HCT116 (cell line): Measurements from ENCODE around the gene PSMA1. TPM values are rescaled to one million over a fixed set of nuclear protein-coding genes. Genes with fewer than 3 reads are reported as not detected.

Source experiments
- ATAC-seq: fragments of 200-7000 bp; cut with Tn5 transposase; 2 replicates; pipeline ENCODE4 v1.9.1; 2020; ENCODE audit warnings: mild to moderate bottlenecking, moderate library complexity
- BruUV-seq: library from RNA; stranded (reverse); fragments of 400-500 nt; replicated peaks from 2 replicates; lab custom pipeline; 2021; lab: Mats Ljungman, UMichigan
- CTCF ChIA-PET: fragments of 300-600 bp; sonication (Branson Sonifier 250); formaldehyde crosslinking; loops from one replicate; lab custom pipeline; 2021; ENCODE audit warnings: antibody characterized with exemption; lab: Charles Lee
- POLR2A ChIA-PET: fragments of 300-600, 350-600 bp; sonication (Branson Sonifier 250); formaldehyde crosslinking; loops from one replicate; lab custom pipeline; 2021; ENCODE audit warnings: antibody characterized with exemption; lab: Charles Lee
- RAD21 ChIA-PET, 2 experiments: fragments of 300-600 bp; sonication (Branson Sonifier 250); formaldehyde crosslinking; loops; one replicate each; lab custom pipeline; 2023; ENCODE audit warnings: low total read pairs in 2 of 2; ENCODE audit not compliant: uncharacterized antibody in 2 of 2, unreplicated experiment in 2 of 2, low non-redundant PET in 1 of 2; lab: Charles Lee
- DNase-seq: peaks from one replicate; pipeline ENCODE4 v3.0.0-alpha.2; 2010; ENCODE audit warnings: low read depth, low spot score
- H2AFZ ChIP-seq: fragments of 200-600 bp; shearing (Covaris generic), sonication (generic); 2 replicates; pipeline ENCODE4 v1.6.1; 2017; ENCODE audit warnings: low read depth, mixed run types, mixed read lengths, antibody characterized with exemption, low read length; ENCODE audit not compliant: poor library complexity, severe bottlenecking
- H3K27ac ChIP-seq: 2 replicates; pipeline ENCODE4 v1.5.1; 2012; ENCODE audit warnings: low read depth, low read length
- H3K27me3 ChIP-seq: fragments of 200-600 bp; sonication (generic); 2 replicates; pipeline ENCODE4 v1.6.1; 2016; ENCODE audit warnings: mixed run types, low read length, mixed read lengths; ENCODE audit not compliant: insufficient read depth
- H3K36me3 ChIP-seq, 2 experiments: fragments of 200-500 bp in 1 of 2; fragments of 200-600 bp in 1 of 2; sonication (Bioruptor generic) in 1 of 2; sonication (generic) in 1 of 2; 2 replicates each; pipeline versions ENCODE4 v1.5.1 to v1.6.1; 2014 to 2016; ENCODE audit warnings: low read length in 2 of 2, inconsistent platforms in 1 of 2, mixed read lengths in 1 of 2, mixed run types in 1 of 2; ENCODE audit not compliant: insufficient read depth in 2 of 2, control insufficient read depth in 1 of 2
- H3K4me1 ChIP-seq, 2 experiments: fragments of 200-600 bp in 1 of 2; sonication (generic) in 1 of 2; 2 replicates each; pipeline versions ENCODE4 v1.5.1 to v1.6.1; 2012 to 2017; ENCODE audit warnings: low read length in 2 of 2, inconsistent platforms in 1 of 2, mild to moderate bottlenecking in 1 of 2, mixed read lengths in 1 of 2, mixed run types in 1 of 2, moderate library complexity in 1 of 2; ENCODE audit not compliant: insufficient read depth in 2 of 2, control insufficient read depth in 1 of 2
- H3K4me2 ChIP-seq: fragments of 200-600 bp; sonication (generic); 2 replicates; pipeline ENCODE4 v1.6.1; 2017; ENCODE audit warnings: mixed run types, low read length, mixed read lengths
- H3K4me3 ChIP-seq, 2 experiments: fragments of 200-600 bp in 1 of 2; sonication (generic) in 1 of 2; replicated peaks in 1 of 2; 2 replicates each; pipeline ENCODE4 v1.5.1; 2011 to 2016; ENCODE audit warnings: low read length in 2 of 2, control low read depth in 1 of 2, low read depth in 1 of 2, mild to moderate bottlenecking in 1 of 2, mixed read lengths in 1 of 2, mixed run types in 1 of 2
- H3K79me2 ChIP-seq: fragments of 200-600 bp; sonication (generic); 2 replicates; pipeline ENCODE4 v1.6.1; 2017; ENCODE audit warnings: mild to moderate bottlenecking, mixed run types, low read length, moderate library complexity, mixed read lengths; ENCODE audit not compliant: insufficient read depth
- H3K9ac ChIP-seq: fragments of 200-600 bp; sonication (generic); 2 replicates; pipeline ENCODE4 v1.6.1; 2016; ENCODE audit warnings: low read length, mixed read lengths
- H3K9me2 ChIP-seq: fragments of 200-600 bp; sonication (generic), shearing (Covaris generic); 2 replicates; pipeline ENCODE4 v1.6.1; 2017; ENCODE audit warnings: mixed run types, mild to moderate bottlenecking, moderate library complexity; ENCODE audit not compliant: insufficient read depth
- H3K9me3 ChIP-seq, 2 experiments: fragments of 200-500 bp in 1 of 2; fragments of 200-600 bp in 1 of 2; sonication (Bioruptor generic) in 1 of 2; sonication (generic) in 1 of 2; 2 replicates each; pipeline ENCODE4 v1.6.1; 2014 to 2017; ENCODE audit warnings: low read length in 2 of 2, mixed read lengths in 2 of 2, inconsistent platforms in 1 of 2, low read depth in 1 of 2, mild to moderate bottlenecking in 1 of 2, mixed run types in 1 of 2, moderate library complexity in 1 of 2; ENCODE audit not compliant: control insufficient read depth in 1 of 2, insufficient read depth in 1 of 2
- H4K20me1 ChIP-seq: fragments of 200-600 bp; sonication (generic), shearing (Covaris generic); 2 replicates; pipeline ENCODE4 v1.6.1; 2017; ENCODE audit warnings: mixed run types, mild to moderate bottlenecking, moderate library complexity; ENCODE audit not compliant: insufficient read depth
- CBX3 ChIP-seq: IDR thresholded peaks from 2 replicates; pipeline ENCODE4 v1.6.1; 2012; ENCODE audit warnings: low read depth
- CEBPB ChIP-seq: IDR thresholded peaks from 2 replicates; pipeline ENCODE4 v1.6.1; 2012; ENCODE audit warnings: low read depth
- EGR1 ChIP-seq: IDR thresholded peaks from 2 replicates; pipeline ENCODE4 v1.6.1; 2012; ENCODE audit warnings: low read depth
- ELF1 ChIP-seq: IDR thresholded peaks from 2 replicates; pipeline ENCODE4 v1.6.1; 2012; ENCODE audit warnings: low read depth, borderline replicate concordance
- FOSL1 ChIP-seq: IDR thresholded peaks from 2 replicates; pipeline ENCODE4 v1.6.1; 2012; ENCODE audit warnings: low read depth
- JUND ChIP-seq: IDR thresholded peaks from 2 replicates; pipeline ENCODE4 v1.6.1; 2012
- POLR2A ChIP-seq: IDR thresholded peaks from 2 replicates; pipeline ENCODE4 v1.7.0; 2011; ENCODE audit warnings: borderline replicate concordance; ENCODE audit not compliant: insufficient read depth, insufficient read length; ENCODE audit errors: extremely low read depth
- RAD21 ChIP-seq: IDR thresholded peaks from 2 replicates; pipeline ENCODE4 v1.6.1; 2012; ENCODE audit warnings: low read depth, mild to moderate bottlenecking
- SRF ChIP-seq: IDR thresholded peaks from 2 replicates; pipeline ENCODE4 v1.6.1; 2012; ENCODE audit warnings: low read depth
- ZFX ChIP-seq: fragments of 450-650 bp; IDR thresholded peaks from 2 replicates; pipeline ENCODE4 v1.6.1; 2017
- intact Hi-C: fragments of 100-400 bp; cut with micrococcal nuclease; formaldehyde crosslinking; loops from 2 replicates; pipeline ENCODE4 v1.10.0; 2022
- total RNA-seq: library from RNA; stranded (reverse); gene quantifications from one replicate; pipeline ENCODE4 v1.2.1, GENCODE V29; 2021; ENCODE audit not compliant: unreplicated experiment
- TF ChIP-seq, protein P1 (sequence below): IDR thresholded peaks from 2 replicates; pipeline ENCODE4 v1.6.1; 2012

PSMA1 gene
- total RNA-seq, 1 experiment from 2014 or later: 211 TPM

DNA sequence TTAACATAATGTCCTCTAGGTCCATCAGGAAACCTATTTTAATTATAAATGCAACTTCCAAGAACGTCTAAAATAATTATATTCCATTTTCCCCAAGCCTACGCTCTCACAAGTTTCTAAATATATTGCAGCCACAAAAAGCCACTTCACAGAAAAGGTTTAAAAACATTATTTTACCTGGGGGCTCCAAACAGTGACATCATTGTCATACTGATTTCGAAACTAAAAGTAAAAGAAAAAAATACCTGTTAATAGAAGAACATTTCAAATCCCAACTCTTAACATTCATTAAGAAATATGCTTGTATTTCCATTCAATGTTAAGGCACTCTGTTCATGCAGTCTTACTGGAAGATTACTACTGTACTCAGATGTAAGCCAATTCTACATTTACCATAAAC is 1.4 kb downstream of the PSMA1 start:
- H3K4me3 ChIP-seq: peak overlapping the region; percentile 57 to 95
- intact Hi-C loops: no loop called here
- ChIA-PET POLR2A (no interaction called here), RAD21 (no interaction called here), CTCF (no interaction called here)
- TF ChIP-seq, protein P1, sequence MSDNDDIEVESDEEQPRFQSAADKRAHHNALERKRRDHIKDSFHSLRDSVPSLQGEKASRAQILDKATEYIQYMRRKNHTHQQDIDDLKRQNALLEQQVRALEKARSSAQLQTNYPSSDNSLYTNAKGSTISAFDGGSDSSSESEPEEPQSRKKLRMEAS: 0 out of 2 replicates have a peak, but pooled peaks have one; percentile 21
- TF ChIP-seq FOSL1: no peak
- no peaks in the 10 kb centered on the region for H3K9me3 ChIP-seq
- peaks cover 33 to 36% of the 10 kb centered on the region in 2 experiments for H3K36me3 ChIP-seq
- no peaks in the 10 kb centered on the region for H3K9me2 ChIP-seq
- peak overlapping the region; percentile 86 for H3K4me2 ChIP-seq
- H2AFZ ChIP-seq: no peak overlapping the region
- no peaks in the 10 kb centered on the region for H3K27me3 ChIP-seq
- H3K4me1 ChIP-seq: peaks cover 9 to 16% of the 10 kb centered on the region in 2 experiments; a peak in 3 of 4 replicates
- peak overlapping the region; percentile 81; the same call in 1 of the 2 replicates for H3K27ac ChIP-seq
- BruUV-seq: no TSS peak
- H3K9ac ChIP-seq: peak overlapping the region; percentile 92
- H4K20me1 ChIP-seq: no peaks in the 10 kb centered on the region; the same call in 1 of the 2 replicates
- ATAC-seq (no peak), DNase-seq (no peak)
- H3K79me2 ChIP-seq: peaks cover 59% of the 10 kb centered on the region

DNA sequence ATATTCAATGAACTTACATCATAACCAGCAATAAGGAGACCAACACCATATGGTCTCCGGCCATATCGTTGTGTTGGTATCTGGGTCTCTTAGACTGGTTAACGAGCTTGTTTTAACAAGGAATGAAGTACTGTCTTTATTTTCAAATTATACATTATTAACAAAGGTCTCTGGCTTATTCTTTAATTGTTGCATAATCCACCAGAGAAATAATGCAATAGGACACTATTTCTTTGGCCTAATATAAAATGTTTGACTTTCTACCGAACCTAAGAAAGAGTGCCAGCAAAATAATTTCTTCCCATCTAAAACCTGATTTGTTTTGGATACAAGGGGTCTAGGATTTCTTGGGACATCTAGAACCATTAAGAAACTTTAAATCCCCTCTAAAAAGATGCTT is 6.4 kb downstream of the PSMA1 start:
- POLR2A ChIA-PET: no interaction called here
- Histone ChIP-seq H3K9me3 (no peaks in the 10 kb centered on the region), H3K36me3 (peaks cover 74 to 79% of the 10 kb centered on the region in 2 experiments), H4K20me1 (peaks cover 12% of the 10 kb centered on the region), H3K9me2 (no peaks in the 10 kb centered on the region), H2AFZ (no peak overlapping the region), H3K4me1 (peaks cover 5% of the 10 kb centered on the region in 2 experiments; a peak in 3 of 4 replicates), H3K9ac (no peak overlapping the region), H3K4me3 (no peak overlapping the region), H3K4me2 (no peak overlapping the region), H3K27ac (no peak overlapping the region), H3K27me3 (no peaks in the 10 kb centered on the region), H3K79me2 (peaks cover 89% of the 10 kb centered on the region)
- intact Hi-C loops: no loop called here
- ATAC-seq (no peak), DNase-seq (no peak)
- CTCF ChIA-PET: no interaction called here
- TF ChIP-seq POLR2A (no peak), FOSL1 (no peak), EGR1 (no peak), CBX3 (no peak), ZFX (no peak), CEBPB (no peak), ELF1 (no peak), JUND (no peak), SRF (no peak), RAD21 (no peak)
- TF ChIP-seq, protein P1: no peak
- no TSS peak for BruUV-seq
- RAD21 ChIA-PET: no interaction called here
